ENCODE data around the gene POLN.

DNA sequence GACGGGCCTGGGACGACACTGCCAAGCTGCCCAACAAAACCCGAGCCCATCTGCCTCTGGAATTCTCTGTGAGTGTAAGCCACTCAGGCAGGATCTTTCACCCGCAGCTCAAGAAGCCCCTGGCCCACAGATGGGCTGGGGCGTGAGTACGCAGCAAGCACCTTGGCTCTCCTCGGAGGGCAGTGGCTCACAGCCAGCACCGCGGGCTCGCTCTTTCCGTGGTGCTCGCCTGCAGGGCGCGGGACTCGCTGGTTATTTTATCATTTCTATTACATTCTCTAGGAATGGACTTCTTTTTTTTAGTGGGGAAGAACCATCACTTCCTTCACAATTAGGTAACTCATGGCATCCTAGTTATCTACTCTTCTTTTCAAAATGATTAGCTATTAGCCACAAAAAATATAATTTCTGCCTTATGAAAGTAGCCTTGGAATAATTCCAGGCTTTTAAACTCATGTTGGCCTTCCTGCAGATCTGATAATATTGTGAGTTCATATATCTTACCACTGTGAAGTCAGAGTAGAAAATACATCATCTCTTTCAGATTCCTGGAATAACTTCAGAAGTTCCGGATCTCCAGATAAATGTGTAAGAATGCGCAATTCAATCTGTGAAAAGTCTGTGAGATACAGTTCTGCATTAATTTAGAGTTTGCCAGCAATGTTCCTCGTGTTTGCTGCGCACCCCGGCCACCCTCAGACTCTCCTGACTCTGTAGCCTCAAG is 114.2 kb downstream of the POLN start:
- TF ChIP-seq, protein P1, sequence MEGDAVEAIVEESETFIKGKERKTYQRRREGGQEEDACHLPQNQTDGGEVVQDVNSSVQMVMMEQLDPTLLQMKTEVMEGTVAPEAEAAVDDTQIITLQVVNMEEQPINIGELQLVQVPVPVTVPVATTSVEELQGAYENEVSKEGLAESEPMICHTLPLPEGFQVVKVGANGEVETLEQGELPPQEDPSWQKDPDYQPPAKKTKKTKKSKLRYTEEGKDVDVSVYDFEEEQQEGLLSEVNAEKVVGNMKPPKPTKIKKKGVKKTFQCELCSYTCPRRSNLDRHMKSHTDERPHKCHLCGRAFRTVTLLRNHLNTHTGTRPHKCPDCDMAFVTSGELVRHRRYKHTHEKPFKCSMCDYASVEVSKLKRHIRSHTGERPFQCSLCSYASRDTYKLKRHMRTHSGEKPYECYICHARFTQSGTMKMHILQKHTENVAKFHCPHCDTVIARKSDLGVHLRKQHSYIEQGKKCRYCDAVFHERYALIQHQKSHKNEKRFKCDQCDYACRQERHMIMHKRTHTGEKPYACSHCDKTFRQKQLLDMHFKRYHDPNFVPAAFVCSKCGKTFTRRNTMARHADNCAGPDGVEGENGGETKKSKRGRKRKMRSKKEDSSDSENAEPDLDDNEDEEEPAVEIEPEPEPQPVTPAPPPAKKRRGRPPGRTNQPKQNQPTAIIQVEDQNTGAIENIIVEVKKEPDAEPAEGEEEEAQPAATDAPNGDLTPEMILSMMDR (conservative IDR thresholded peaks at IDR 0.05; ENCODE audit: low read depth, low read length), result no peak
- TF ChIP-seq EZH2phosphoT487 (IDR thresholded peaks at IDR 0.05; ENCODE audit: borderline replicate concordance, low read length) (no peak), EZH2 (IDR thresholded peaks at IDR 0.05; ENCODE audit: low read length, unreplicated experiment) (no peak)

Data from PC-3 (cell line).